Keratinocyte (primary cell): ENCODE data around the gene SLC25A42.

ENCODE experiments used
- CTCF ChIP-seq, 3 experiments: IDR thresholded peaks in 1 of 3; conservative IDR thresholded peaks in 1 of 3; optimal IDR thresholded peaks in 1 of 3; 2 replicates in 2 of 3; 3 replicates in 1 of 3; pipeline versions ENCODE3 to v1.5.1; 2011; ENCODE audit warnings: low read length in 3 of 3, mild to moderate bottlenecking in 3 of 3, moderate library complexity in 2 of 3, control low read depth in 1 of 3, inconsistent platforms in 1 of 3; ENCODE audit not compliant: insufficient read depth in 2 of 3; ENCODE audit errors: extremely low read depth in 1 of 3
- EZH2 ChIP-seq: IDR thresholded peaks from one replicate; pipeline ENCODE4 v1.6.1; 2012; ENCODE audit warnings: inconsistent platforms, mild to moderate bottlenecking, low read length, moderate library complexity

GRCh38 chr19:19033426-19034203 is 30.2 kb upstream of the SLC25A42 start, which contains the start of the genes ARMC6 and SUGP2:
- peak in 1 of 3 experiments; percentile 7 for TF ChIP-seq CTCF (optimal IDR thresholded peaks at IDR 0.05 in 1 of 3, IDR thresholded peaks at IDR 0.05 in 1 of 3, conservative IDR thresholded peaks at IDR 0.05 in 1 of 3; ENCODE audit: extremely low read depth in 1 of 3, insufficient read depth in 2 of 3, low read length in 3 of 3)
- TF ChIP-seq EZH2 = no peak
